ENCODE measurements around the gene NAALADL2. TPM values are rescaled to one million over a fixed set of nuclear protein-coding genes. Genes with fewer than 3 reads are reported as not detected.
"Not testable (repeated sequence)": the region's sequence is repeated elsewhere in the genome, so short reads cannot be mapped to it uniquely, and the experiment has no call there.

The NAALADL2 gene
- total RNA-seq, 1 experiment from 2014 or later = 12.8 TPM

GRCh38 chr3:175161291-175161690 is 302.2 kb downstream of the NAALADL2 start:
- intact Hi-C loops (cut with micrococcal nuclease; ENCODE audit: unreplicated experiment) = no loop called here
- no peaks in the 10 kb centered on the region for H3K36me3 ChIP-seq (ENCODE audit: low read depth)
- TF ChIP-seq EZH2 (IDR thresholded peaks at IDR 0.05; ENCODE audit: low read depth) (no peak), CTCF (conservative IDR thresholded peaks at IDR 0.05) (no peak)
- H3K4me3 ChIP-seq = no peak overlapping the region
- H3K27ac ChIP-seq = no peak overlapping the region
- no peaks in the 10 kb centered on the region for H3K9me2 ChIP-seq (ENCODE audit: insufficient read depth)
- no peaks in the 10 kb centered on the region for H3K9me3 ChIP-seq (ENCODE audit: insufficient read depth, low read depth)
- H3K79me2 ChIP-seq (ENCODE audit: low read depth) = no peaks in the 10 kb centered on the region
- no peaks in the 10 kb centered on the region; the same call in 1 of the 2 replicates for H3K4me1 ChIP-seq (replicated peaks; ENCODE audit: insufficient read depth)
- no peaks in the 10 kb centered on the region for H3K27me3 ChIP-seq (ENCODE audit: insufficient read depth, low read depth)
- H4K20me1 ChIP-seq (ENCODE audit: insufficient read depth) = no peaks in the 10 kb centered on the region
- H2AFZ ChIP-seq = no peak overlapping the region
- ChIA-PET CTCF (no interaction called here), POLR2A (ENCODE audit: unreplicated experiment) (interaction anchor here (0.7 kb wide), 1 partner anchor 11 kb away, joined by 7 read pairs; no protein-coding TSS in a partner anchor)
- no TSS peak for BruUV-seq (replicated peaks)
- DNase-seq = no peak
- H3K4me2 ChIP-seq = no peak overlapping the region
- no peaks in the 10 kb centered on the region for H3F3A ChIP-seq (ENCODE audit: insufficient read depth, low read depth)

GRCh38 chr3:175163686-175164085 is 304.6 kb downstream of the NAALADL2 start:
- no peak overlapping the region for H3K4me3 ChIP-seq
- ChIA-PET CTCF (no interaction called here), POLR2A (ENCODE audit: unreplicated experiment) (no interaction called here)
- no peaks in the 10 kb centered on the region for H3F3A ChIP-seq (ENCODE audit: insufficient read depth, low read depth)
- no peaks in the 10 kb centered on the region for H3K36me3 ChIP-seq (ENCODE audit: low read depth)
- intact Hi-C loops (cut with micrococcal nuclease; ENCODE audit: unreplicated experiment) = no loop called here
- no TSS peak for BruUV-seq (replicated peaks)
- H4K20me1 ChIP-seq (ENCODE audit: insufficient read depth) = no peaks in the 10 kb centered on the region
- no peak overlapping the region for H3K27ac ChIP-seq
- no peaks in the 10 kb centered on the region for H3K9me2 ChIP-seq (ENCODE audit: insufficient read depth)
- DNase-seq = no peak
- TF ChIP-seq CTCF (conservative IDR thresholded peaks at IDR 0.05) (no peak), EZH2 (IDR thresholded peaks at IDR 0.05; ENCODE audit: low read depth) (no peak)
- no peaks in the 10 kb centered on the region; the same call in 1 of the 2 replicates for H3K4me1 ChIP-seq (replicated peaks; ENCODE audit: insufficient read depth)
- no peaks in the 10 kb centered on the region for H3K79me2 ChIP-seq (ENCODE audit: low read depth)
- no peaks in the 10 kb centered on the region for H3K27me3 ChIP-seq (ENCODE audit: insufficient read depth, low read depth)
- 0 out of 2 replicates have a peak, but pooled peaks cover 2% of the 10 kb centered on the region for H3K9me3 ChIP-seq (ENCODE audit: insufficient read depth, low read depth)
- no peak overlapping the region for H3K4me2 ChIP-seq
- no peak overlapping the region for H2AFZ ChIP-seq

GRCh38 chr3:175173117-175173516 is 314.0 kb downstream of the NAALADL2 start:
- H3K4me1 ChIP-seq (replicated peaks; ENCODE audit: insufficient read depth); H3F3A ChIP-seq (ENCODE audit: insufficient read depth, low read depth); H3K4me2 ChIP-seq; DNase-seq; CTCF ChIA-PET; H3K27ac ChIP-seq; H3K79me2 ChIP-seq (ENCODE audit: low read depth); H3K9me3 ChIP-seq (ENCODE audit: insufficient read depth, low read depth); H4K20me1 ChIP-seq (ENCODE audit: insufficient read depth); BruUV-seq (replicated peaks); H3K9me2 ChIP-seq (ENCODE audit: insufficient read depth); intact Hi-C loops (cut with micrococcal nuclease; ENCODE audit: unreplicated experiment); POLR2A ChIA-PET (ENCODE audit: unreplicated experiment); H3K36me3 ChIP-seq (ENCODE audit: low read depth); H3K27me3 ChIP-seq (ENCODE audit: insufficient read depth, low read depth); H2AFZ ChIP-seq; H3K4me3 ChIP-seq: not testable (repeated sequence)

- CTCF ChIA-PET = no interaction called here
- no peaks in the 10 kb centered on the region for H3K36me3 ChIP-seq (ENCODE audit: low read depth)
Observed at GRCh38 chr3:175176556-175176955, 317.4 kb downstream of the NAALADL2 start.

More at GRCh38 chr3:175176556-175176955, 317.4 kb downstream of the NAALADL2 start:
- Histone ChIP-seq H3K9me3 (ENCODE audit: insufficient read depth, low read depth) (no peaks in the 10 kb centered on the region), H3F3A (ENCODE audit: insufficient read depth, low read depth) (no peaks in the 10 kb centered on the region), H4K20me1 (ENCODE audit: insufficient read depth) (no peaks in the 10 kb centered on the region), H3K4me1 (replicated peaks; ENCODE audit: insufficient read depth) (peaks cover 16% of the 10 kb centered on the region), H2AFZ (no peak overlapping the region), H3K79me2 (ENCODE audit: low read depth) (no peaks in the 10 kb centered on the region), H3K4me2 (no peak overlapping the region), H3K27ac (no peak overlapping the region), H3K9me2 (ENCODE audit: insufficient read depth) (peaks cover 3% of the 10 kb centered on the region; the same call in 1 of the 2 replicates), H3K4me3 (no peak overlapping the region), H3K27me3 (ENCODE audit: insufficient read depth, low read depth) (no peaks in the 10 kb centered on the region)
- no peak for DNase-seq
- POLR2A ChIA-PET (ENCODE audit: unreplicated experiment) = no interaction called here
- intact Hi-C loops (cut with micrococcal nuclease; ENCODE audit: unreplicated experiment) = no loop called here
- TF ChIP-seq CTCF (conservative IDR thresholded peaks at IDR 0.05) (no peak), EZH2 (IDR thresholded peaks at IDR 0.05; ENCODE audit: low read depth) (no peak)
- BruUV-seq (replicated peaks) = no TSS peak
